Spinal cord (tissue), 10 donors: ENCODE measurements around the gene SLC22A2. TPM values are rescaled to one million over a fixed set of nuclear protein-coding genes. Genes with fewer than 3 reads are reported as not detected.

Source experiments
- DNase-seq, 6 donors: peaks; one replicate each; pipeline versions ENCODE4 v3.0.0 to v3.0.0-alpha.2; 2013 to 2015; ENCODE audit warnings: low spot score in 6 of 6, low read depth in 4 of 6
- H3K27ac ChIP-seq: one replicate; pipeline ENCODE4 v1.5.1; 2013; ENCODE audit warnings: low read depth, low read length, control low read depth
- H3K27me3 ChIP-seq: one replicate; pipeline ENCODE4 v1.6.1; 2013; ENCODE audit warnings: low read length; ENCODE audit not compliant: control insufficient read depth, insufficient read depth
- H3K36me3 ChIP-seq: one replicate; pipeline ENCODE4 v1.6.1; 2013; ENCODE audit warnings: low read length; ENCODE audit not compliant: control insufficient read depth, insufficient read depth
- H3K4me1 ChIP-seq: one replicate; pipeline ENCODE4 v1.6.1; 2013; ENCODE audit warnings: low read length; ENCODE audit not compliant: control insufficient read depth, insufficient read depth
- H3K4me3 ChIP-seq: one replicate; pipeline ENCODE4 v1.5.1; 2013; ENCODE audit warnings: low read depth, low read length, control low read depth
- H3K9me3 ChIP-seq: one replicate; pipeline ENCODE4 v1.6.1; 2013; ENCODE audit warnings: low read length; ENCODE audit not compliant: control insufficient read depth, insufficient read depth
- WGBS: methylation state at CpG from one replicate; pipeline ENCODE4 v1.1.5; 2013; ENCODE audit warnings: missing lambda C conversion rate; ENCODE audit not compliant: insufficient coverage; 5-methylcytosine and 5-hydroxymethylcytosine counted together
- polyA plus RNA-seq, 2 donors: library from polyadenylated mRNA; unstranded; fragments of 120-200 nt; gene quantifications; one replicate each; pipeline ENCODE4 v1.2.1, GENCODE V29; 2013; ENCODE audit not compliant: insufficient read length in 2 of 2
- total RNA-seq, 2 donors: library from RNA; depleted of rRNA in 1 of 2; stranded (reverse); fragments of 120-200 nt in 1 of 2; fragments of >200 nt in 1 of 2; gene quantifications; one replicate each; pipeline versions ENCODE4 v1.2.3 to v1.2.4, GENCODE V29; 2013 to 2014
- donor health status: healthy.

Gene SLC22A2
- total and polyA plus RNA-seq, 4 donors: 1.2 to 39.2 (median 6.4) TPM

GRCh38 chr6:160293844-160294243 is 35.2 kb upstream of the SLC22A2 start:
- Histone ChIP-seq H3K27me3 (no peaks in the 10 kb centered on the region), H3K9me3 (no peaks in the 10 kb centered on the region), H3K36me3 (no peaks in the 10 kb centered on the region), H3K4me3 (no peak overlapping the region), H3K4me1 (peaks cover 3% of the 10 kb centered on the region), H3K27ac (peak overlapping the region; percentile 71)
- 80% methylated on average over 3 of the region's 8 CpGs for WGBS
- peak in 1 of 6 donors; percentile 70 for DNase-seq

GRCh38 chr6:160285541-160286105 is 27.0 kb upstream of the SLC22A2 start:
- H3K4me3 ChIP-seq: no peak overlapping the region
- H3K27ac ChIP-seq: no peak overlapping the region
- WGBS: 0% methylated on average over 1 of the region's 1 CpG
- H3K27me3 ChIP-seq: no peaks in the 10 kb centered on the region
- H3K36me3 ChIP-seq: no peaks in the 10 kb centered on the region
- H3K9me3 ChIP-seq: no peaks in the 10 kb centered on the region
- DNase-seq: no peak
- H3K4me1 ChIP-seq: no peaks in the 10 kb centered on the region

GRCh38 chr6:160284575-160284974 is 26.0 kb upstream of the SLC22A2 start:
- no peak overlapping the region for H3K4me3 ChIP-seq
- H3K27me3 ChIP-seq: no peaks in the 10 kb centered on the region
- DNase-seq: no peak
- H3K9me3 ChIP-seq: no peaks in the 10 kb centered on the region
- no peak overlapping the region for H3K27ac ChIP-seq
- no peaks in the 10 kb centered on the region for H3K4me1 ChIP-seq
- no CpG with 5 or more reads among the region's 2 CpGs for WGBS
- no peaks in the 10 kb centered on the region for H3K36me3 ChIP-seq

GRCh38 chr6:160282444-160282843 is 23.8 kb upstream of the SLC22A2 start:
- whole genome bisulfite sequencing: no CpG with 5 or more reads among the region's 1 CpG
- Histone ChIP-seq H3K9me3 (no peaks in the 10 kb centered on the region), H3K4me3 (no peak overlapping the region), H3K27ac (no peak overlapping the region), H3K27me3 (no peaks in the 10 kb centered on the region), H3K36me3 (no peaks in the 10 kb centered on the region), H3K4me1 (peaks cover 3% of the 10 kb centered on the region)
- no peak for DNase-seq

- Histone ChIP-seq H3K36me3 (no peaks in the 10 kb centered on the region), H3K9me3 (no peaks in the 10 kb centered on the region), H3K4me3 (no peak overlapping the region), H3K27ac (no peak overlapping the region), H3K4me1 (peaks cover 14% of the 10 kb centered on the region), H3K27me3 (no peaks in the 10 kb centered on the region)
- no CpG with 5 or more reads among the region's 2 CpGs for WGBS
- DNase-seq: peak in 1 of 6 donors; percentile 25
These were observed 21.2 kb upstream of the SLC22A2 start for GRCh38 chr6:160279850-160280249.

- H3K27me3 ChIP-seq: no peaks in the 10 kb centered on the region
- no peak for DNase-seq
- H3K36me3 ChIP-seq: no peaks in the 10 kb centered on the region
- no peaks in the 10 kb centered on the region for H3K9me3 ChIP-seq
- H3K4me1 ChIP-seq: peaks cover 14% of the 10 kb centered on the region
- H3K4me3 ChIP-seq: no peak overlapping the region
- no peak overlapping the region for H3K27ac ChIP-seq
- WGBS: 88% methylated on average over 12 of the region's 12 CpGs
These were observed 20.2 kb upstream of the SLC22A2 start for GRCh38 chr6:160278786-160279310.

GRCh38 chr6:160278311-160278710 is 19.7 kb upstream of the SLC22A2 start:
- 98% methylated on average over 4 of the region's 5 CpGs for WGBS
- Histone ChIP-seq H3K9me3 (no peaks in the 10 kb centered on the region), H3K27me3 (no peaks in the 10 kb centered on the region), H3K4me1 (peaks cover 14% of the 10 kb centered on the region), H3K36me3 (no peaks in the 10 kb centered on the region), H3K4me3 (no peak overlapping the region), H3K27ac (no peak overlapping the region)
- DNase-seq: no peak

GRCh38 chr6:160277546-160277945 is 18.9 kb upstream of the SLC22A2 start:
- no peaks in the 10 kb centered on the region for H3K9me3 ChIP-seq
- H3K27me3 ChIP-seq: no peaks in the 10 kb centered on the region
- no peak overlapping the region for H3K4me3 ChIP-seq
- DNase-seq: peak in 2 of 6 donors; percentile 41 to 44
- 81% methylated on average over 13 of the region's 15 CpGs for WGBS
- no peaks in the 10 kb centered on the region for H3K36me3 ChIP-seq
- H3K27ac ChIP-seq: no peak overlapping the region
- peaks cover 14% of the 10 kb centered on the region for H3K4me1 ChIP-seq

GRCh38 chr6:160277144-160277543 is 18.5 kb upstream of the SLC22A2 start:
- no peaks in the 10 kb centered on the region for H3K9me3 ChIP-seq
- H3K4me3 ChIP-seq: no peak overlapping the region
- 96% methylated on average over 3 of the region's 5 CpGs for WGBS
- H3K4me1 ChIP-seq: peaks cover 14% of the 10 kb centered on the region
- H3K27me3 ChIP-seq: no peaks in the 10 kb centered on the region
- DNase-seq: no peak
- H3K36me3 ChIP-seq: no peaks in the 10 kb centered on the region
- H3K27ac ChIP-seq: no peak overlapping the region

GRCh38 chr6:160276126-160276525 is 17.5 kb upstream of the SLC22A2 start:
- no peaks in the 10 kb centered on the region for H3K36me3 ChIP-seq
- no peak overlapping the region for H3K4me3 ChIP-seq
- no peak for DNase-seq
- WGBS: 67% methylated on average over 1 of the region's 4 CpGs
- no peaks in the 10 kb centered on the region for H3K27me3 ChIP-seq
- H3K27ac ChIP-seq: no peak overlapping the region
- no peaks in the 10 kb centered on the region for H3K9me3 ChIP-seq
- H3K4me1 ChIP-seq: peaks cover 14% of the 10 kb centered on the region
